WTC11 (cell line): Measurements from ENCODE around the gene C1QC. TPM values are rescaled to one million over a fixed set of nuclear protein-coding genes. Genes with fewer than 3 reads are reported as not detected.

ENCODE experiments used
- ATAC-seq: fragments of 200-7000 bp; cut with Tn5 transposase; 2 replicates; pipeline ENCODE4 v1.10.0; 2021; ENCODE audit warnings: mild to moderate bottlenecking, moderate library complexity
- CTCF ChIA-PET: fragments of 300-600 bp; sonication (Branson Sonifier 250); formaldehyde crosslinking; loops from one replicate; lab custom pipeline; 2021; ENCODE audit warnings: antibody characterized with exemption; lab: Charles Lee
- POLR2A ChIA-PET: fragments of 350-600 bp; sonication (Branson Sonifier 250); formaldehyde crosslinking; loops from one replicate; lab custom pipeline; 2021; ENCODE audit warnings: antibody characterized with exemption; lab: Charles Lee
- DNase-seq: peaks from one replicate; pipeline ENCODE4 v3.0.0; 2021; ENCODE audit warnings: low spot score
- H3K27ac Mint-ChIP-seq: 2 replicates; pipeline ENCODE4 v1.8.0; 2021; ENCODE audit warnings: mixed read lengths
- H3K27me3 Mint-ChIP-seq: 2 replicates; pipeline ENCODE4 v1.8.0; 2021; ENCODE audit warnings: low read depth, mild to moderate bottlenecking, moderate library complexity, mixed read lengths
- H3K36me3 Mint-ChIP-seq: 2 replicates; pipeline ENCODE4 v1.8.0; 2021; ENCODE audit warnings: mixed read lengths
- H3K4me1 Mint-ChIP-seq: 2 replicates; pipeline ENCODE4 v1.8.0; 2022; ENCODE audit warnings: mixed read lengths
- H3K4me3 Mint-ChIP-seq: 2 replicates; pipeline ENCODE4 v1.8.0; 2021; ENCODE audit warnings: mild to moderate bottlenecking, moderate library complexity, mixed read lengths
- H3K9me3 Mint-ChIP-seq: 2 replicates; pipeline ENCODE4 v1.8.0; 2021; ENCODE audit warnings: mixed read lengths
- CBFB ChIP-seq: sonication (generic); formaldehyde crosslinking; IDR thresholded peaks from 2 replicates; pipeline ENCODE4 v1.8.1; 2022; ENCODE audit warnings: mild to moderate bottlenecking, low read depth, missing genetic modification reagents
- ESRRA ChIP-seq: sonication (generic); formaldehyde crosslinking; IDR thresholded peaks from 2 replicates; pipeline ENCODE4 v1.8.1; 2022; ENCODE audit warnings: mild to moderate bottlenecking, missing genetic modification reagents, borderline replicate concordance
- ETV6 ChIP-seq: sonication (generic); formaldehyde crosslinking; IDR thresholded peaks from 2 replicates; pipeline ENCODE4 v1.8.1; 2022; ENCODE audit warnings: mild to moderate bottlenecking, missing genetic modification reagents
- FOXP1 ChIP-seq: sonication (generic); formaldehyde crosslinking; IDR thresholded peaks from 2 replicates; pipeline ENCODE4 v1.8.0; 2022; ENCODE audit warnings: missing genetic modification reagents, mild to moderate bottlenecking, moderate library complexity, borderline replicate concordance
- FOXP4 ChIP-seq: sonication (generic); formaldehyde crosslinking; IDR thresholded peaks from 2 replicates; pipeline ENCODE4 v1.8.0; 2022; ENCODE audit warnings: mild to moderate bottlenecking, missing genetic modification reagents
- GABPB1 ChIP-seq: sonication (generic); formaldehyde crosslinking; IDR thresholded peaks from 2 replicates; pipeline ENCODE4 v1.8.1; 2023; ENCODE audit warnings: mild to moderate bottlenecking, missing genetic modification reagents
- GTF2I ChIP-seq: fragments of 250-450 bp; sonication (Bioruptor Pico); conservative IDR thresholded peaks from 2 replicates; pipeline ENCODE4 v1.4.0; 2021; ENCODE audit warnings: mild to moderate bottlenecking
- HMGXB4 ChIP-seq: sonication (generic); formaldehyde crosslinking; IDR thresholded peaks from 2 replicates; pipeline ENCODE4 v1.8.1; 2023; ENCODE audit warnings: mild to moderate bottlenecking, moderate library complexity, missing genetic modification reagents
- JUN ChIP-seq: sonication (generic); formaldehyde crosslinking; IDR thresholded peaks from 2 replicates; pipeline ENCODE4 v1.8.0; 2023; ENCODE audit warnings: mild to moderate bottlenecking, missing genetic modification reagents
- MYBL2 ChIP-seq: sonication (generic); formaldehyde crosslinking; IDR thresholded peaks from 2 replicates; pipeline ENCODE4 v1.8.1; 2023; ENCODE audit warnings: mild to moderate bottlenecking, moderate library complexity, missing genetic modification reagents
- NFATC4 ChIP-seq: fragments of 250-450 bp; sonication (Bioruptor Pico); IDR thresholded peaks from 2 replicates; pipeline ENCODE4 v1.9.0; 2021; ENCODE audit warnings: mild to moderate bottlenecking
- NFYB ChIP-seq: sonication (generic); formaldehyde crosslinking; conservative IDR thresholded peaks from 2 replicates; pipeline ENCODE4 v1.8.0; 2022; ENCODE audit warnings: low read depth, missing genetic modification reagents
- NR2C2 ChIP-seq: sonication (generic); formaldehyde crosslinking; IDR thresholded peaks from 2 replicates; pipeline ENCODE4 v1.8.0; 2022; ENCODE audit warnings: mild to moderate bottlenecking, missing genetic modification reagents
- PRDM15 ChIP-seq: sonication (generic); formaldehyde crosslinking; IDR thresholded peaks from 2 replicates; pipeline ENCODE4 v1.8.0; 2022; ENCODE audit warnings: missing genetic modification reagents
- TP53 ChIP-seq: sonication (generic); formaldehyde crosslinking; IDR thresholded peaks from 2 replicates; pipeline ENCODE4 v1.8.1; 2023; ENCODE audit warnings: mild to moderate bottlenecking, missing genetic modification reagents
- ZBTB43 ChIP-seq: sonication (generic); formaldehyde crosslinking; IDR thresholded peaks from 2 replicates; pipeline ENCODE4 v1.8.1; 2023; ENCODE audit warnings: mild to moderate bottlenecking, missing genetic modification reagents
- ZNF219 ChIP-seq: sonication (generic); formaldehyde crosslinking; IDR thresholded peaks from 2 replicates; pipeline ENCODE4 v1.8.0; 2023; ENCODE audit warnings: missing genetic modification reagents, mild to moderate bottlenecking, borderline replicate concordance
- ZNF396 ChIP-seq: fragments of 250-450 bp; sonication (Bioruptor Pico); IDR thresholded peaks from 2 replicates; pipeline ENCODE4 v1.8.0; 2021; ENCODE audit warnings: mild to moderate bottlenecking, moderate library complexity, borderline replicate concordance
- ZNF671 ChIP-seq: fragments of 250-450 bp; sonication (Bioruptor Pico); IDR thresholded peaks from 2 replicates; pipeline ENCODE4 v1.8.0; 2021; ENCODE audit warnings: mild to moderate bottlenecking
- total RNA-seq: library from RNA; stranded (reverse); gene quantifications from 3 replicates; pipeline ENCODE4 v1.2.3, GENCODE V29; 2021
- TF ChIP-seq, protein P1 (sequence below): sonication (generic); formaldehyde crosslinking; IDR thresholded peaks from 2 replicates; pipeline ENCODE4 v1.8.0; 2023; ENCODE audit warnings: missing genetic modification reagents
- TF ChIP-seq, protein P2 (sequence below): fragments of 250-450 bp; sonication (Bioruptor Pico); conservative IDR thresholded peaks from 2 replicates; pipeline ENCODE4 v1.9.0; 2021; ENCODE audit warnings: mild to moderate bottlenecking
- TF ChIP-seq, protein P3 (sequence below): sonication (generic); formaldehyde crosslinking; IDR thresholded peaks from 2 replicates; pipeline ENCODE4 v1.8.1; 2022; ENCODE audit warnings: low read depth, mild to moderate bottlenecking, moderate library complexity, missing genetic modification reagents, borderline replicate concordance
- TF ChIP-seq, protein P4 (sequence below): sonication (generic); formaldehyde crosslinking; IDR thresholded peaks from 2 replicates; pipeline ENCODE4 v1.8.1; 2022; ENCODE audit warnings: low read depth, missing genetic modification reagents, borderline replicate concordance

C1QC gene
- total RNA-seq, 1 experiment from 2014 or later: 0.28 TPM

- TF ChIP-seq PRDM15 (CRISPR knock-in tag) (no peak), GABPB1 (CRISPR knock-in tag) (no peak), ZNF219 (CRISPR knock-in tag) (no peak), CBFB (no peak), NFYB (no peak)
- TF ChIP-seq, protein P1, sequence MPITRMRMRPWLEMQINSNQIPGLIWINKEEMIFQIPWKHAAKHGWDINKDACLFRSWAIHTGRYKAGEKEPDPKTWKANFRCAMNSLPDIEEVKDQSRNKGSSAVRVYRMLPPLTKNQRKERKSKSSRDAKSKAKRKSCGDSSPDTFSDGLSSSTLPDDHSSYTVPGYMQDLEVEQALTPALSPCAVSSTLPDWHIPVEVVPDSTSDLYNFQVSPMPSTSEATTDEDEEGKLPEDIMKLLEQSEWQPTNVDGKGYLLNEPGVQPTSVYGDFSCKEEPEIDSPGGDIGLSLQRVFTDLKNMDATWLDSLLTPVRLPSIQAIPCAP (CRISPR knock-in tag): no peak
These were observed 25.4 kb upstream of the C1QC start (continued) for GRCh38 chr1:22618056-22618455.

GRCh38 chr1:22619252-22619651, 24.2 kb upstream of the C1QC start:
- Mint-ChIP-seq H3K9me3 (no peaks in the 10 kb centered on the region), H3K4me1 (no peaks in the 10 kb centered on the region), H3K4me3 (no peak overlapping the region)
- DNase-seq: no peak
- no peak for ATAC-seq
- TF ChIP-seq JUN (CRISPR knock-in tag): no peak
- TF ChIP-seq HMGXB4 (CRISPR knock-in tag): no peak
- no peak for TF ChIP-seq ZBTB43 (CRISPR knock-in tag)
- TF ChIP-seq, protein P2, sequence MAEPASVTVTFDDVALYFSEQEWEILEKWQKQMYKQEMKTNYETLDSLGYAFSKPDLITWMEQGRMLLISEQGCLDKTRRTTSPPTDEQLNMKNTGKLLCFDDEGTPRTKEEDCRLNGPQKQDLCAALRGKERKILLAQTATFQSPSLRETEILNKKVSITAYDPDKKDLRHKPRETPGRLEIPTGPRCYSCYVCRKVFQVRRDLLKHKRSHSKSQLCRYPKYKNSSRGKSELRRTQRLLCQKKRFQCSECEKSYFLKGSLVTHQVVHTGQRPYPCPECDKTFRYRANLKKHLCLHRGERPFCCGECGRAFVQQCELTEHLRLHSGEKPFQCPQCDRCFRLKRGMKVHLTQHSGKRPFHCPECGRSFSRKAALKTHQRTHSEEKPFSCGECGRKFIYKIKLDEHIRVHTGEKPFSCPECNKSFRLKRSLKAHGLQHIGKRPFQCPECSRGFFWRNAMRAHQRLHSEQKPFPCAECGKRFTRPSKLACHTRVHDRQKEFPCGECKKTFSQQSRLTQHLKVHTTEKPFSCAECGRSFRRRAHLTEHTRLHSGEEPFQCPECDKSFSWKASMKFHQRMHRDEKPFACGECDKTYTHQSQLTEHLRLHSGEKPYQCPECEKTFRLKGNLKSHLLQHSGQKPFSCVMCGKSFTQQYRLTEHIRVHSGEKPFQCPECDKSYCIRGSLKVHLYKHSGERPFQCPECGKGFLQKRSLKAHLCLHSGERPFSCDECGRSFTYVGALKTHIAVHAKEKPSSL (CRISPR knock-in tag): no peak
- TF ChIP-seq NFATC4 (CRISPR knock-in tag): no peak
- no peak for TF ChIP-seq NFYB
- no peak for TF ChIP-seq FOXP4 (CRISPR knock-in tag)
- no peak for TF ChIP-seq TP53
- no peak for TF ChIP-seq GTF2I (CRISPR knock-in tag)
- no peak for TF ChIP-seq ZNF396 (CRISPR knock-in tag)
- no peak for TF ChIP-seq MYBL2 (CRISPR knock-in tag)
- no peak for TF ChIP-seq ESRRA
- TF ChIP-seq, protein P3, sequence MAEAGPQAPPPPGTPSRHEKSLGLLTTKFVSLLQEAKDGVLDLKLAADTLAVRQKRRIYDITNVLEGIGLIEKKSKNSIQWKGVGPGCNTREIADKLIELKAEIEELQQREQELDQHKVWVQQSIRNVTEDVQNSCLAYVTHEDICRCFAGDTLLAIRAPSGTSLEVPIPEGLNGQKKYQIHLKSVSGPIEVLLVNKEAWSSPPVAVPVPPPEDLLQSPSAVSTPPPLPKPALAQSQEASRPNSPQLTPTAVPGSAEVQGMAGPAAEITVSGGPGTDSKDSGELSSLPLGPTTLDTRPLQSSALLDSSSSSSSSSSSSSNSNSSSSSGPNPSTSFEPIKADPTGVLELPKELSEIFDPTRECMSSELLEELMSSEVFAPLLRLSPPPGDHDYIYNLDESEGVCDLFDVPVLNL (CRISPR knock-in tag): no peak
- no peak for TF ChIP-seq NR2C2 (CRISPR knock-in tag)
- TF ChIP-seq, protein P4, sequence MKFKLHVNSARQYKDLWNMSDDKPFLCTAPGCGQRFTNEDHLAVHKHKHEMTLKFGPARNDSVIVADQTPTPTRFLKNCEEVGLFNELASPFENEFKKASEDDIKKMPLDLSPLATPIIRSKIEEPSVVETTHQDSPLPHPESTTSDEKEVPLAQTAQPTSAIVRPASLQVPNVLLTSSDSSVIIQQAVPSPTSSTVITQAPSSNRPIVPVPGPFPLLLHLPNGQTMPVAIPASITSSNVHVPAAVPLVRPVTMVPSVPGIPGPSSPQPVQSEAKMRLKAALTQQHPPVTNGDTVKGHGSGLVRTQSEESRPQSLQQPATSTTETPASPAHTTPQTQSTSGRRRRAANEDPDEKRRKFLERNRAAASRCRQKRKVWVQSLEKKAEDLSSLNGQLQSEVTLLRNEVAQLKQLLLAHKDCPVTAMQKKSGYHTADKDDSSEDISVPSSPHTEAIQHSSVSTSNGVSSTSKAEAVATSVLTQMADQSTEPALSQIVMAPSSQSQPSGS (CRISPR knock-in tag): no peak
- TF ChIP-seq ETV6: no peak
- TF ChIP-seq ZNF671 (CRISPR knock-in tag): no peak
- TF ChIP-seq CBFB: no peak
- TF ChIP-seq FOXP1 (CRISPR knock-in tag): no peak
- TF ChIP-seq, all 79 proteins: peak for 0
- Mint-ChIP-seq H3K27me3 (no peaks in the 10 kb centered on the region), H3K36me3 (no peaks in the 10 kb centered on the region), H3K27ac (no peak overlapping the region)
- POLR2A ChIA-PET: no interaction called here
- CTCF ChIA-PET: interaction anchor here (1.5 kb wide), 1 partner anchor 91 kb away, joined by 4 read pairs; no protein-coding TSS in a partner anchor
